ENCODE measurements around the gene ERGIC1. TPM values are rescaled to one million over a fixed set of nuclear protein-coding genes. Genes with fewer than 3 reads are reported as not detected.

ERGIC1 gene
- polyA plus RNA-seq, 1 experiment: 137 TPM

DNA sequence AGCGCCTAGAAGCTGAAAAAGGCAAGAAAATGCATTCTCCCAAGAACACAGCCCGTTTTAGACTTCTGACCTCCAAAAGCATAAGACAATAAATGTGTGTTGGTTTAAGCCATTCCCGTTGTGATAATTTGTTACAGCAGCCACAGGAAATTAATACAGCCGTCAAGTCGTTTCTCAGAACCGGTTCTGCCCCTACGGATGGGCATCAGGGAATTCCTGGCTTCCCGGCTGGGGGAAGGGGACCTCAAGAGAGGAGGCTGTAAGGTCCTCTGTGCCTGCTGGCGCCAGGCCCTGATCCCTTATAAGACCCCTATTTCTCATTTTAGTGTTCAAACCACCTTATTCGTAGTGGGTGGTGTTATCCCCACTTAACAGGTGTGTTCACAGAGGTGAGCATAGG, 74.6 kb downstream of the ERGIC1 start:
- Histone ChIP-seq H3K27me3 (ENCODE audit: control insufficient read depth, insufficient read depth, low read length) (no peaks in the 10 kb centered on the region), H3K9me3 (ENCODE audit: control insufficient read depth, insufficient read depth, low read length) (no peaks in the 10 kb centered on the region; the same call in 1 of the 2 replicates), H3K27ac (ENCODE audit: low read depth, low read length) (peak overlapping the region; percentile 47), H3K4me3 (ENCODE audit: low read depth, low read length) (no peak overlapping the region)
- TF ChIP-seq, protein P1, sequence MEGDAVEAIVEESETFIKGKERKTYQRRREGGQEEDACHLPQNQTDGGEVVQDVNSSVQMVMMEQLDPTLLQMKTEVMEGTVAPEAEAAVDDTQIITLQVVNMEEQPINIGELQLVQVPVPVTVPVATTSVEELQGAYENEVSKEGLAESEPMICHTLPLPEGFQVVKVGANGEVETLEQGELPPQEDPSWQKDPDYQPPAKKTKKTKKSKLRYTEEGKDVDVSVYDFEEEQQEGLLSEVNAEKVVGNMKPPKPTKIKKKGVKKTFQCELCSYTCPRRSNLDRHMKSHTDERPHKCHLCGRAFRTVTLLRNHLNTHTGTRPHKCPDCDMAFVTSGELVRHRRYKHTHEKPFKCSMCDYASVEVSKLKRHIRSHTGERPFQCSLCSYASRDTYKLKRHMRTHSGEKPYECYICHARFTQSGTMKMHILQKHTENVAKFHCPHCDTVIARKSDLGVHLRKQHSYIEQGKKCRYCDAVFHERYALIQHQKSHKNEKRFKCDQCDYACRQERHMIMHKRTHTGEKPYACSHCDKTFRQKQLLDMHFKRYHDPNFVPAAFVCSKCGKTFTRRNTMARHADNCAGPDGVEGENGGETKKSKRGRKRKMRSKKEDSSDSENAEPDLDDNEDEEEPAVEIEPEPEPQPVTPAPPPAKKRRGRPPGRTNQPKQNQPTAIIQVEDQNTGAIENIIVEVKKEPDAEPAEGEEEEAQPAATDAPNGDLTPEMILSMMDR (IDR thresholded peaks at IDR 0.05; ENCODE audit: low read depth, low read length): no peak
- ChIA-PET POLR2A (interaction anchor here (2.3 kb wide), 1 partner anchor 11 kb away, joined by 14 read pairs; no protein-coding TSS in a partner anchor), CTCF (no interaction called here)
- DNase-seq (ENCODE audit: low read depth, low spot score): no peak

DNA sequence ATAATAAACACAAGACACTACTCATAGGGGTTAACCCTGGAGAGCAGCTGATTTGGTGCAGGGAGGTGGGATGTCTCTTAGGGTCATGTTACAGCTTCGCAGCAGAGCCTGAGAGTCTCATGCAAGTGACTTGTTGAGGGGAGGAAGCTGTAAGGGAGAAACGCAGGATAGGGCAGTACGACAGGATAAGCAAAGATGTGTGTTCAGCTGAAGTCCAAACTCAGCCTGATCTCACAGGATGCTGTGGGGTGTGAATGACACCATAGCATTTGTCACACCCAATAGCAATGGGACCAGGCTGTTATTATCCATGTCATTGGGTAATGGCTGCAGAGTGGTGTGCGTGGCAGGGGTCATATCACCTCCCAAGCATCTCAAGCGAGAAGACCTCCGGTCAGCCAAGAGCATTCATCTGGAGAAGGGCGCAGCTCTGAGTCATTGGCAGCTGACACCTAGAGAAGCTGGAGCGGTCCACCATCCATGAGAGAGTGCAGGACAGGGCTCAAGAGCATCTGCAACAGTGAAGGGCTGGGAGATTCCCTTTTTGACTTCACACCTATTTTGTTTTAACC, 76.0 kb downstream of the ERGIC1 start:
- no peaks in the 10 kb centered on the region for H3K27me3 ChIP-seq (ENCODE audit: control insufficient read depth, insufficient read depth, low read length)
- peak overlapping the region; percentile 94 for H3K27ac ChIP-seq (ENCODE audit: low read depth, low read length)
- POLR2A ChIA-PET: interaction anchor here (0.7 to 3.4 kb wide), 6 partner anchors 10 to 145 kb away, joined by 4 to 44 read pairs (median 9); partner anchors contain the start of gene DUSP1
- TF ChIP-seq, protein P1 (IDR thresholded peaks at IDR 0.05; ENCODE audit: low read depth, low read length): no peak
- peak; percentile 96 for DNase-seq (ENCODE audit: low read depth, low spot score)
- no peak overlapping the region for H3K4me3 ChIP-seq (ENCODE audit: low read depth, low read length)
- CTCF ChIA-PET: interaction anchor here (1.2 to 1.4 kb wide), 3 partner anchors 19 to 193 kb away, joined by 3 to 8 read pairs (median 6); no protein-coding TSS in a partner anchor
- no peaks in the 10 kb centered on the region for H3K9me3 ChIP-seq (ENCODE audit: control insufficient read depth, insufficient read depth, low read length)

DNA sequence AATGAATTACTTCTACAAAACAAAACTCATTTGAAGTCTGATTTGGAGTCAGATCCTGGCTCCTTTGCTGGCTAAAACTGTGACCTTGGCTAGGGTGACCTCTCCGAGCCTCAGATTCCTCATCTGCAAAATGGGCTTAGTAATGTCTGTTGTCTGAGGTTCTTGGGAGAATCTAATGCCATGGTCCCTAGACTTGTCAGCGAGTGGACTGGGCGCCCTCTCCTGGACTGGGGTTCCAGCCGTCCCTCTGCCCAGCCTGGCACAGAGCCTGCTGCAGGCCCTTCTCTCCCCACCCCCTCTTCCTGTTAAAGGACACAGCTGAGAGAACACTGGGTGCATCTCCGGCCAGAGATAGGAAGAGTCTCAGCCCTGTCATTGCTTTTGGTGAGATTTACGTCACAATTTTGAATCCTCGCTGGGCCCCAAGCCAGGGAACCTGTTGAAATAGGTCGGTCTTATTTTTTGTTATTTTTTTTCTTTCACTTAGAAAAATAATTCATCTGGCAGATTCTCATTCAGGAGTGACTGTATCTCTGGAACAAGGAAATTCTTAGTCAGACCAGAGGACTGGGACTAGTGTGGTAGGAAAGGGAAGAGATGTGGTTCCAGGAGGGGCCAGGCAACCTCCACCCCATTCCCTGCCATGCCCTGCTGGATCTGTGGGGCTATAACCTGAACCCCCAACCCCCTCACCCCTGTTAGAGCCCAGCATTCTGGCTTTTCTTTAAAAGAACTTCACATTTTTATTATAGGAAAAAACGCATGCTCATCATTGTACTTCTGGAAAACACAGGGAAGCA, 77.0 kb downstream of the ERGIC1 start:
- Histone ChIP-seq H3K27me3 (ENCODE audit: control insufficient read depth, insufficient read depth, low read length) (no peaks in the 10 kb centered on the region), H3K27ac (ENCODE audit: low read depth, low read length) (peak overlapping the region; percentile 94), H3K4me3 (ENCODE audit: low read depth, low read length) (no peak overlapping the region), H3K9me3 (ENCODE audit: control insufficient read depth, insufficient read depth, low read length) (no peaks in the 10 kb centered on the region)
- TF ChIP-seq, protein P1 (IDR thresholded peaks at IDR 0.05; ENCODE audit: low read depth, low read length): peak; percentile 35
- no peak for DNase-seq (ENCODE audit: low read depth, low spot score)
- ChIA-PET CTCF (interaction anchor here (1.2 to 1.5 kb wide), 3 partner anchors 18 to 194 kb away, joined by 3 to 6 read pairs (median 3); no protein-coding TSS in a partner anchor), POLR2A (interaction anchor here (1.0 to 3.4 kb wide), 6 partner anchors 9 to 146 kb away, joined by 3 to 44 read pairs (median 9); partner anchors contain the start of gene DUSP1)

DNA sequence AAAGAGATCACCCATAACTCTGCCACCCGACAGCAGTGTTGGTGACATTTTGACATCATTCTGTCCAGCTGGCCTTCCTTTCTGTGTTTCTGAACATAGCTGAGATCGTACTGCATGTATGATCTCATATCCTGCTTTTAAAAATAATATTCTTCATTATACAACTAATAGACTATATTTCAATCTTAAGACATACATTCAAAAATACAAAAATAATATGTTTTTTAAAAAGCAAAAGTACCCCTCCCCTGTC, 77.5 kb downstream of the ERGIC1 start:
- no peaks in the 10 kb centered on the region for H3K27me3 ChIP-seq (ENCODE audit: control insufficient read depth, insufficient read depth, low read length)
- H3K4me3 ChIP-seq (ENCODE audit: low read depth, low read length): no peak overlapping the region
- H3K9me3 ChIP-seq (ENCODE audit: control insufficient read depth, insufficient read depth, low read length): no peaks in the 10 kb centered on the region
- peak overlapping the region; percentile 94 for H3K27ac ChIP-seq (ENCODE audit: low read depth, low read length)
- ChIA-PET POLR2A (interaction anchor here (1.0 to 3.4 kb wide), 3 partner anchors 8 to 140 kb away, joined by 3 to 44 read pairs (median 6); partner anchors contain the start of gene DUSP1), CTCF (interaction anchor here (1.5 kb wide), 1 partner anchor 195 kb away, joined by 3 read pairs; no protein-coding TSS in a partner anchor)
- TF ChIP-seq, protein P1 (IDR thresholded peaks at IDR 0.05; ENCODE audit: low read depth, low read length): no peak
- no peak for DNase-seq (ENCODE audit: low read depth, low spot score)

All from AG04450 (cell line).